Keratinocyte (primary cell): ENCODE measurements around the gene C2orf80. TPM values are rescaled to one million over a fixed set of nuclear protein-coding genes. Genes with fewer than 3 reads are reported as not detected.

Source experiments
- DNase-seq: peaks from one replicate; pipeline ENCODE4 v3.0.0-alpha.2; 2011; ENCODE audit warnings: low read depth, missing footprints, low spot score
- FAIRE-seq: peaks from 2 replicates; lab custom pipeline; 2011; peaks lifted over from hg19 to GRCh38; lab: Jason Lieb, UNC
- H2AFZ ChIP-seq: 2 replicates; pipeline ENCODE4 v1.6.0; 2012; ENCODE audit warnings: low read length, control low read depth, inconsistent platforms; ENCODE audit not compliant: control insufficient read depth
- H3K27ac ChIP-seq: 2 replicates; pipeline ENCODE4 v1.5.1; 2011; ENCODE audit warnings: low read length; ENCODE audit not compliant: control insufficient read depth, insufficient read depth
- H3K27me3 ChIP-seq: 3 replicates; pipeline ENCODE4 v1.6.0; 2011; ENCODE audit warnings: low read length; ENCODE audit not compliant: control insufficient read depth, insufficient read depth; ENCODE audit errors: extremely low read depth
- H3K36me3 ChIP-seq, 2 experiments: 2 replicates in 1 of 2; 3 replicates in 1 of 2; pipeline ENCODE4 v1.5.1; 2011; ENCODE audit warnings: low read length in 2 of 2, mild to moderate bottlenecking in 1 of 2; ENCODE audit not compliant: control insufficient read depth in 2 of 2, insufficient read depth in 2 of 2; ENCODE audit errors: extremely low read depth in 1 of 2
- H3K4me1 ChIP-seq: 3 replicates; pipeline ENCODE4 v1.5.1; 2011; ENCODE audit warnings: low read length; ENCODE audit not compliant: control insufficient read depth, insufficient read depth; ENCODE audit errors: extremely low read depth
- H3K4me2 ChIP-seq: 3 replicates; pipeline ENCODE4 v1.6.0; 2011; ENCODE audit warnings: low read depth, low read length; ENCODE audit not compliant: control insufficient read depth, insufficient read depth; ENCODE audit errors: extremely low read depth
- H3K4me3 ChIP-seq, 3 experiments: fragments of 200-600 bp in 1 of 3; sonication (generic) in 1 of 3; 2 replicates in 2 of 3; 3 replicates in 1 of 3; pipeline ENCODE4 v1.5.1; 2011 to 2016; ENCODE audit warnings: low read length in 3 of 3, mild to moderate bottlenecking in 3 of 3, control low read depth in 2 of 3, inconsistent platforms in 1 of 3, low read depth in 1 of 3, mixed read lengths in 1 of 3, mixed run types in 1 of 3, moderate library complexity in 1 of 3; ENCODE audit not compliant: control insufficient read depth in 2 of 3, insufficient read depth in 2 of 3; ENCODE audit errors: extremely low read depth in 1 of 3
- H3K79me2 ChIP-seq: 2 replicates; pipeline ENCODE4 v1.6.0; 2012; ENCODE audit warnings: low read length; ENCODE audit not compliant: control insufficient read depth, insufficient read depth
- H3K9ac ChIP-seq: 3 replicates; pipeline ENCODE4 v1.6.0; 2011; ENCODE audit warnings: low read length; ENCODE audit not compliant: control insufficient read depth, insufficient read depth; ENCODE audit errors: extremely low read depth
- H3K9me1 ChIP-seq: 3 replicates; pipeline ENCODE4 v1.6.0; 2011; ENCODE audit warnings: low read length; ENCODE audit not compliant: control insufficient read depth, insufficient read depth; ENCODE audit errors: extremely low read depth
- H3K9me3 ChIP-seq: 2 replicates; pipeline ENCODE4 v1.5.1; 2012; ENCODE audit warnings: low read depth, low read length; ENCODE audit not compliant: control insufficient read depth
- H4K20me1 ChIP-seq: 3 replicates; pipeline ENCODE4 v1.6.0; 2011; ENCODE audit warnings: low read length; ENCODE audit not compliant: control insufficient read depth, insufficient read depth; ENCODE audit errors: extremely low read depth
- EZH2 ChIP-seq: IDR thresholded peaks from one replicate; pipeline ENCODE4 v1.6.1; 2012; ENCODE audit warnings: inconsistent platforms, mild to moderate bottlenecking, low read length, moderate library complexity
- dilution Hi-C: fragments of 300-500 bp; cut with MboI; formaldehyde crosslinking; loops from one replicate; pipeline ENCODE4 v1.7.0; 2020; ENCODE audit warnings: low sequenced_read_pairs; ENCODE audit not compliant: extremely low pct_ligation_motif_present
- polyA plus RNA-seq, 5 experiments: library from polyadenylated mRNA; depleted of rRNA in 3 of 5; stranded (reverse) in 3 of 5; stranded (forward) in 1 of 5; unstranded in 1 of 5; fragments of >200 nt; gene quantifications; 1 replicate in 1 of 5; 2 replicates in 3 of 5; 3 replicates in 1 of 5; pipeline versions ENCODE4 v1.2.1 to v1.2.3, GENCODE V29; 2011 to 2012; ENCODE audit warnings: missing spikeins in 2 of 5, low read depth in 1 of 5, low replicate concordance in 1 of 5
- TF ChIP-seq, protein P1 (sequence below), 3 experiments: IDR thresholded peaks in 1 of 3; conservative IDR thresholded peaks in 1 of 3; optimal IDR thresholded peaks in 1 of 3; 2 replicates in 2 of 3; 3 replicates in 1 of 3; pipeline versions ENCODE3 to v1.5.1; 2011; ENCODE audit warnings: low read length in 3 of 3, mild to moderate bottlenecking in 3 of 3, moderate library complexity in 2 of 3, control low read depth in 1 of 3, inconsistent platforms in 1 of 3; ENCODE audit not compliant: insufficient read depth in 2 of 3; ENCODE audit errors: extremely low read depth in 1 of 3

The C2orf80 gene
- polyA plus RNA-seq, 1 donor (not counting 4 experiments of a cell fraction or from before 2014, with no cell fraction given) = not detected

DNA sequence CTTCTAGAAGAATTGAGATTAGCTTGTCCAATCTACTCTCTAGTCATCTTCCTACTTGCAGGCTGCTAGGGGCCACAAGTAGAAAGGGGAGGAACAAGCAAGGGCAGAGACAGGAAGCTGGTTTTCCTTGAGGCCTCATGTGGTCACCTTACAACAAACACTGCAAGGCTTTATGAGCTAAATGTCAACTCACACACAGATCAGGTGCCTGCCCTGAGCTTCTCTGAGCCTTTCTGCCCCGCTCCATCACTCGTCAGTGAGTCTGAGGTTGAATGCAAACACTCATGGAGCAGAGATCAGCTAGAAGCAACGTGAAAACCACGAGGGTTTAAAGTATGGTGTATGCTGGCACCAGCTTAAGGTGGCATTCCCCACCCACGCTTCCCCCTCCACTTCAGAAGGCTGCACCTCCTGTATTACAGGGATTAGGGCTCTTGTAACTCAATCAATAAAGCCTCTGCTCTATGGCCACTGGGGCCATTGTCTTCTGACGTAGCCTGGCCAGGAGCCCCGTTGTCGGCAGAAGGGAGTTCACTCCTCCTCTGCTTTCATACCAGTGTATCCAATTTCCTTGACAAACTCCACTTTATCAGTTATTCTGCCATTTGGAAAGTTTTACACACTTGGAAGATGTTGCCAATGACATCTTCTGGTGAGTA lies 54.8 kb downstream of the C2orf80 start:
- no peak overlapping the region for H3K4me3 ChIP-seq
- TF ChIP-seq, protein P1, sequence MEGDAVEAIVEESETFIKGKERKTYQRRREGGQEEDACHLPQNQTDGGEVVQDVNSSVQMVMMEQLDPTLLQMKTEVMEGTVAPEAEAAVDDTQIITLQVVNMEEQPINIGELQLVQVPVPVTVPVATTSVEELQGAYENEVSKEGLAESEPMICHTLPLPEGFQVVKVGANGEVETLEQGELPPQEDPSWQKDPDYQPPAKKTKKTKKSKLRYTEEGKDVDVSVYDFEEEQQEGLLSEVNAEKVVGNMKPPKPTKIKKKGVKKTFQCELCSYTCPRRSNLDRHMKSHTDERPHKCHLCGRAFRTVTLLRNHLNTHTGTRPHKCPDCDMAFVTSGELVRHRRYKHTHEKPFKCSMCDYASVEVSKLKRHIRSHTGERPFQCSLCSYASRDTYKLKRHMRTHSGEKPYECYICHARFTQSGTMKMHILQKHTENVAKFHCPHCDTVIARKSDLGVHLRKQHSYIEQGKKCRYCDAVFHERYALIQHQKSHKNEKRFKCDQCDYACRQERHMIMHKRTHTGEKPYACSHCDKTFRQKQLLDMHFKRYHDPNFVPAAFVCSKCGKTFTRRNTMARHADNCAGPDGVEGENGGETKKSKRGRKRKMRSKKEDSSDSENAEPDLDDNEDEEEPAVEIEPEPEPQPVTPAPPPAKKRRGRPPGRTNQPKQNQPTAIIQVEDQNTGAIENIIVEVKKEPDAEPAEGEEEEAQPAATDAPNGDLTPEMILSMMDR (optimal IDR thresholded peaks at IDR 0.05 in 1 of 3, IDR thresholded peaks at IDR 0.05 in 1 of 3, conservative IDR thresholded peaks at IDR 0.05 in 1 of 3; ENCODE audit: extremely low read depth in 1 of 3, insufficient read depth in 2 of 3, low read length in 3 of 3) = no peak
- no peak for TF ChIP-seq EZH2
- H3K27me3 ChIP-seq = no peaks in the 10 kb centered on the region
- H3K4me1 ChIP-seq = peaks cover 2% of the 10 kb centered on the region
- no peak overlapping the region for H3K9ac ChIP-seq
- no peak overlapping the region for H3K27ac ChIP-seq
- H4K20me1 ChIP-seq = no peaks in the 10 kb centered on the region
- H3K9me1 ChIP-seq = no peaks in the 10 kb centered on the region
- no peaks in the 10 kb centered on the region for H3K36me3 ChIP-seq
- no peaks in the 10 kb centered on the region for H3K79me2 ChIP-seq
- H3K9me3 ChIP-seq = no peaks in the 10 kb centered on the region
- FAIRE-seq = no peak
- H3K4me2 ChIP-seq = no peak overlapping the region
- H2AFZ ChIP-seq = no peak overlapping the region
- dilution Hi-C loops = no loop called here
- no peak for DNase-seq

DNA sequence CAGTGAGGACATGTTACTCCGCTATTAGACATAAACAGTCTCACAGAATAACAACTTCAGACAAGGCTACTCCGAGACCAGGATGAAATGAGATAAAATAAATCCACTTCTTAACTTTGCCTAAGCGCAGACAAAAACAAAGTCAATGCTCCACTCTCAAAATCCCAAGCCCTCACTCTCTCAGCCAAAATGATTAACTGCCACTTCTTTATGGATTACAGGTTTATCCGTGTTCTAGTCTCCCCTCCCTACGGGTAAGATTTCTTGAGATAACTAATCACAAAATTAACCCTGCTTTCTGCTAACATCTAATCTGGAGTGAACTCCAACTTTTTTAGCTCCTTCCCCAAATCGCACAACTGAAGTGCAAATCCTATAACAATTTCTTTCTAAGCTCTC lies 59.1 kb downstream of the C2orf80 start:
- Histone ChIP-seq H4K20me1 (no peaks in the 10 kb centered on the region), H3K27ac (no peak overlapping the region), H3K9me3 (no peaks in the 10 kb centered on the region), H3K9ac (no peak overlapping the region), H3K4me1 (peaks cover 8% of the 10 kb centered on the region), H3K27me3 (no peaks in the 10 kb centered on the region), H3K79me2 (no peaks in the 10 kb centered on the region), H3K4me2 (no peak overlapping the region), H3K4me3 (no peak overlapping the region), H3K9me1 (no peaks in the 10 kb centered on the region), H3K36me3 (no peaks in the 10 kb centered on the region), H2AFZ (no peak overlapping the region)
- dilution Hi-C loops = no loop called here
- DNase-seq = no peak
- no peak for FAIRE-seq
- TF ChIP-seq, protein P1 (optimal IDR thresholded peaks at IDR 0.05 in 1 of 3, IDR thresholded peaks at IDR 0.05 in 1 of 3, conservative IDR thresholded peaks at IDR 0.05 in 1 of 3; ENCODE audit: extremely low read depth in 1 of 3, insufficient read depth in 2 of 3, low read length in 3 of 3) = no peak
- TF ChIP-seq EZH2 = no peak
